ENCODE results near the gene APOE.
A peak's percentile ranks its signal among the peaks of the same experiment; 100 is the strongest.

Gene APOE

DNA sequence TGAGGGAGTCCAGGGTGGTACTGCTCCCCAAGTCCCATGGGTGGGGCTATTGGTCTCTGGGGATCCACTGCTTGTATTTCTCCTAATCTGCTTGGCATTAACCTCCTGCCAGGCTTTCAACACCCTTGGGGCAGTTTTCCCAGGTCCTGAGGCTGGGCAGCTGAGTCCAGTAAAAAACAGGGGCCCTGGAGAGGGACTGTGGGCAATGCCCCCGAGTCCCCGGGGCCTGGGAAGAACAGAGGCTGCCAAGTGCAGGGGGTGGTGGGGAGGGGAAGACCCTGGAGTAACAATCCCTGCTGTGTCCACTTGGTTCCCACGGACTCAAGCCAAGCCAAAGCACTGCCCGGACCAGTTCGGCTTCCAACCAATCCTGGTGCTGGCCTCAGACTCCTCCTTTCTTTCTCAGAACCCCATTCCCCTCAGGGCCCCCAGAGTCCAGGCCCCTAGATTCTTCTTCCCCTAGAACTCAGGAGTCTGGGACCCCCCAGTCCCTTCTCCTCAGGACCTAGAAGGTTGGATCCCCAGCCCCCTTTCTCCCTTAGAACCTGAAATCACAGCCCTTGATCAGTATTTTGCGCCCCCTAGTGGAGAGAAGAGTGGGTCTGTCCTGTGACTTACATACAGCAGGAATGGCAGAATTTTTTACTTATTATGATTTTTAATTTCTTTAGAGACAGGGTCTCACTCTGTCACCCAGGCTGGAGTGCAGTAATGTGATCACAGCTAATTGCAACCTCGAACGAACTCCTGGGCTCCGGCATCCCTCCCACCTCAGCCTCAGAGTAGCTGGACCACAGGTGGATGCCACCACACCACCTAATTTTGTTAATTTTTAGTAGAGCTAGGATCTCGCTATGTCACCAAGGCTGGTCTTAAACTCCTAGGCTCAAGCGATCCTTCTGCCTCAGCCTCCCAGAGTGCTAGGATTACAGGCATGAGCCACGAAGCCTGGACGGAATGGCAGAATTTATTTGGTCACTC is 45.9 kb downstream of the APOE start:
- DNase-seq (ENCODE audit: low read depth in 2 of 2) = peak; percentile 13 to 35

DNA sequence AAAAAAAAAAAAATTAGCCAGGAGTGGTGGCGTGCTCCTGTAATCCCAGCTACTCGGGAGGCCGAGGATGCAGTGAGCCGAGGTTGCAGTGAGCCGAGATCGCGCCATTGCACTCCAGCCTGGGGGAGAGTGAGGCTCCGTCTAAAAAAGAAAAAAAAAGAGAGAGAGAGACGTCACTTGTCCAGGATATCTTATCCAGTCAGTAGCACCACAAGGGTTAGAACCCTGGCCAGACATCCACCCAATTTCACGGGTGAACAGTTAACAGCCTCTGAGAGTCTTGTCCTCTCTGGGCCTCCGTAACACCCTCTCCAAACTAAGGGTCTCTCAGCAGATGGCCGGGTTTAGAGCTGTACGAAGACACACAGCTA is 48.7 kb downstream of the APOE start:
- no peak for DNase-seq (ENCODE audit: low read depth in 2 of 2)

DNA sequence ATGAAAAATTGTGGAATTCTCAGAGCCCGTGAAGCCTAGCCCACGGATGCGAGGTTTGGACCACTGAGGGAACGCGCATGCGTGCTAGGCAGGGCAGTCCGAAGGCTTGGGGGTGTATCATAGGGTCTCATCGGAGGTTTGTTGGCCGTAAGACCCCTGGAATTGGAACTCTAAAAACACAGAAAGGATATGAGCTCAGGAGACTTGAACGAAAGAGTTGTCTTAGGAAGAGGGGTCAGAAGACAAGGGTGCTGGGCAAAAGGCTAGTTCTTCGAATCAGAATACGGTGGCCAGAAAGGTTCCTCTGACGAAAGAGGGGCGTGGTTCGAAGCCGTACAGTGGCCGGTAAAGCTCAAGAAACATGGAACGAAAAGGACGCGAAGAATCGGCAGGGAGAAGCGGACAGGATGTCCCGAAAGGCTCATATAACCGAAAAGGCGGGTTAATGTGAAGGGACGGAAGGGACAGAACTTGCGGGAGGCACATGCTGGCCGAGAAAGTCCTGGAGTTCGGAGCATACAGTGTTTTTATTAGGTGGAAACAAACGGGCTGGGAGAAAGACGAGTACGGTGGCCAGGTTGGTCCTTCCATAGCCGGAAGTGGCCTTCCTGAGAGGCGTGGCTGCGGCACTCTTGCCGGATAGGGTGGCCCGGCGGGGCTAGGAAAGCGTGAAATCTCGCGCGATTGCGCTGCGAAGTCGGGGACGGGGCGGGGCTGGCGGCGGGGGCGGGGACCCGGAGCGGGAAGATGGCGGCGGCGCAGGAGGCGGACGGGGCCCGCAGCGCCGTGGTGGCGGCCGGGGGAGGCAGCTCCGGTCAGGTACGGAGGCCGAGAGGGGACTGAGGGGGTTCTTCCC is 49.3 kb downstream of the APOE start, which contains the start of gene CLPTM1:
Gene CLPTM1 (plus strand): TSS at position 732 of the 856 bp plus-strand sequence. CDS start 16 bp downstream, at position 748.
- DNase-seq (ENCODE audit: low read depth in 2 of 2) = peak; percentile 91

DNA sequence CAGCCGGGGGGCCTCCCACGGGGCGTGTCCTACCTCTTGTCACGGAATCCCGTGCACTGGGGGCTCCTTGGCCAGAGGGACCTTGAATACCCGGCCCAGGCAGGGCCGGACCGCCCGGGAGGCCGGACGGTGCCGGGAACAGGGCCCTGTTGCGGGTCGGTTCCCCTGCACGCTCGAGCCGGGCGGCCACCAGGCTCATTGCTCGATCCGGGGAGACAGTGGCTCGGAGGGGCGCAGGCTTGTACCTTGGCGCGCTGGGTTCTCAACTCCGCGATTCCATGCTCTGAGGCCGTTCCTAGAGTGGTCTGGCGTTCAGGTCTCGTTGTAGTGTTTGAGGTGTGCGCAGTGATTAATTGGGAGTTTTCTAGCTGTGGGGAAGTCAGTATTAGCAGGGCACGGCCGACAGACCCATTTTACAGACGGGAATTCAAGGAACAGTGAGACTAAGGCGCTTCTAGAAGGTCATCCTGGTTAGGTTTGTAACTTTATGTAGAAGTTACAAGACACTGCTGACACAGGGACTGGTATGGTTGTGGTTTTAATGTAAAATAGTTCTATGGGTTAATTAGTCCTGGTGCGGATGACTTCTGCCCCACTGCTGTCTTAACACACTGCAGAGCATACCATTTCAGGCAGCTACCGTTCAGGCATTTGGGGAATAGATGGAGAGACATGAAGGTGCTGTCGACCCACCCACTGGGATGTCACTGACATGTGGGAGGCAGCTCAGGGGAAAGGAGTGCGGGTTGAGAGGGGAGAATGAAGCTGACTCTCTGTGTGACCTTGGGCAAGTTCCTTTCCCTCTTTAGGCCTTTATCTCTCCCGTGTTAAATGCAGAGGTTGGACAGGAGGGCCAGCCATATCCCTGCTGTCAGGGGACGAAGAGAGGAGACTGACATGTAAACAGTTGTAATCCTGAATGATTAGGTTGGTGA is 50.2 kb downstream of the APOE start:
- DNase-seq (ENCODE audit: low read depth in 2 of 2) = no peak

DNA sequence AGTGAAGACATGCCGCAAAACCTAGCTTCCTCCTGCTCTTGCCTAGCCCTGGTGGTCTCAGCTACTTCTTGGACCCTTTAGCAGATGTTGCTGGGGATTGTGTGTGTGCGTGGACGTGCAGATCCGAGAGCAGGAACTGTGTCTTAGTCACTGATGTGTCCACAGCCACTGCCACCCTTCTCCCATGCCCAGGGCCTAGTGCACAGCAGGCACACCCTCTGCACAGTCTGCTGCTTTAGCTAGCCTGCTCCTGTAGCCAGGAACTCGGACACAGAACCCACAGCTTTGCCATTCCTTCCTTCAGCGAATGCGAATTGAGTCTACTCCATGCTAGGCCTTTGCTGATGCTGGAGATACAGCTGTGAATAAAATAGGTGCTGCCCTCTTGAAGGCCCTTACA is 51.9 kb downstream of the APOE start:
- DNase-seq (ENCODE audit: low read depth in 2 of 2) = no peak

DNA sequence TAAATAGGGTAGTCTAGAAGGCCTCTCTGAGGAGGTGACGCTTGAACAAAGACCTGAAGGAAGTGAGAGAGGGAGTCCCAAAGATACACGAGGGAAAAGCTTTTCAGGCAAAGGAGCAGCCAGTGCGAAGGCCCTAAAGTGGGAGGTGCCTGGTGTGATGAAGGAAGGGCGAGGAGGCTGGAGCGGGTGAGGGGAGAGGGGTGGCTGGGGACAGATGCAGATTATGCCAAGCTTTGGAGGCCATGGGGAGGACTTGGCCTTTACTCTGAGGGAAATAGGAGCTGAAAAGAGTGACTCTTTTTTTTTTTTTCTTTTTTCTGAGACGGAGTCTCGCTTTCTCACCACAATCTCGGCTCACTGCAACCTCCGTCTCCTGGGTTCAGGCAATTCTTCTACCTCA is 52.5 kb downstream of the APOE start:
- no peak for DNase-seq (ENCODE audit: low read depth in 2 of 2)
